ENCODE data around the gene SIGLEC8. TPM values are rescaled to one million over a fixed set of nuclear protein-coding genes. Genes with fewer than 3 reads are reported as not detected.

SIGLEC8 gene
- total RNA-seq, 1 donor from 2014 or later: not detected

GRCh38 chr19:51441410-51442390 is 16.6 kb downstream of the SIGLEC8 start:
- intact Hi-C loops (cut with micrococcal nuclease): loop anchor here (1.0 kb wide), 4 partner anchors 19 to 47 kb away; no protein-coding TSS in a partner anchor
- ChIA-PET CTCF (interaction anchor here (0.8 to 5.4 kb wide), 10 partner anchors 14 to 216 kb away, joined by 3 to 34 read pairs (median 5); partner anchors contain the start of gene SIGLEC10), POLR2A (interaction anchor here (1.4 to 2.9 kb wide), 4 partner anchors 24 to 165 kb away, joined by 6 to 26 read pairs (median 8); partner anchors contain the start of gene SIGLEC10)
- H3K9me3 Mint-ChIP-seq: no peaks in the 10 kb centered on the region
- no peak for TF ChIP-seq CTCF (IDR thresholded peaks at IDR 0.05)
- H3K4me1 Mint-ChIP-seq: peaks cover 30% of the 10 kb centered on the region
- H3K36me3 Mint-ChIP-seq (ENCODE audit: low read depth): no peaks in the 10 kb centered on the region
- peak overlapping the region; percentile 71 for H3K4me3 Mint-ChIP-seq
- H3K27ac Mint-ChIP-seq: peak overlapping the region; percentile 77
- peaks cover 16% of the 10 kb centered on the region for H3K27me3 Mint-ChIP-seq
- peak; percentile 48 for DNase-seq
- peak; percentile 89 for ATAC-seq (ENCODE audit: low read depth)

GRCh38 chr19:51440846-51441409 is 17.3 kb downstream of the SIGLEC8 start:
- Mint-ChIP-seq H3K27me3 (peaks cover 18% of the 10 kb centered on the region), H3K9me3 (no peaks in the 10 kb centered on the region), H3K4me1 (peaks cover 30% of the 10 kb centered on the region), H3K27ac (peak overlapping the region; percentile 77), H3K4me3 (peak overlapping the region; percentile 5), H3K36me3 (ENCODE audit: low read depth) (no peaks in the 10 kb centered on the region)
- intact Hi-C loops (cut with micrococcal nuclease): loop anchor here (1.0 kb wide), 4 partner anchors 19 to 47 kb away; no protein-coding TSS in a partner anchor
- ATAC-seq (ENCODE audit: low read depth): no peak
- no peak for TF ChIP-seq CTCF (IDR thresholded peaks at IDR 0.05)
- CTCF ChIA-PET: interaction anchor here (1.0 to 5.4 kb wide), 8 partner anchors 14 to 217 kb away, joined by 3 to 34 read pairs (median 6); partner anchors contain the start of gene SIGLEC10
- POLR2A ChIA-PET: interaction anchor here (1.4 to 2.9 kb wide), 4 partner anchors 23 to 166 kb away, joined by 6 to 26 read pairs (median 8); partner anchors contain the start of gene SIGLEC10
- no peak for DNase-seq

GRCh38 chr19:51440052-51440451 is 18.2 kb downstream of the SIGLEC8 start:
- DNase-seq (no peak), ATAC-seq (ENCODE audit: low read depth) (no peak)
- Mint-ChIP-seq H3K4me1 (peaks cover 30% of the 10 kb centered on the region), H3K27me3 (peaks cover 15% of the 10 kb centered on the region), H3K27ac (peak overlapping the region; percentile 4), H3K9me3 (no peaks in the 10 kb centered on the region), H3K36me3 (ENCODE audit: low read depth) (no peaks in the 10 kb centered on the region), H3K4me3 (no peak overlapping the region)
- ChIA-PET POLR2A (interaction anchor here (0.6 to 2.9 kb wide), 4 partner anchors 22 to 100 kb away, joined by 3 to 26 read pairs (median 4); partner anchors contain the start of gene SIGLEC10), CTCF (interaction anchor here (0.7 to 5.4 kb wide), 12 partner anchors 13 to 218 kb away, joined by 3 to 38 read pairs (median 5); partner anchors contain the start of gene SIGLEC10)
- intact Hi-C loops (cut with micrococcal nuclease): no loop called here
- TF ChIP-seq CTCF (IDR thresholded peaks at IDR 0.05): no peak

GRCh38 chr19:51439021-51439465 is 19.2 kb downstream of the SIGLEC8 start:
- H3K9me3 Mint-ChIP-seq: no peaks in the 10 kb centered on the region
- no peak for ATAC-seq (ENCODE audit: low read depth)
- H3K36me3 Mint-ChIP-seq (ENCODE audit: low read depth): no peaks in the 10 kb centered on the region
- intact Hi-C loops (cut with micrococcal nuclease): loop anchor here (1.0 kb wide), 2 partner anchors 72 to 100 kb away; no protein-coding TSS in a partner anchor
- H3K4me1 Mint-ChIP-seq: peaks cover 30% of the 10 kb centered on the region
- CTCF ChIA-PET: interaction anchor here (0.8 to 5.4 kb wide), 11 partner anchors 17 to 216 kb away, joined by 3 to 38 read pairs (median 4); partner anchors contain the start of gene SIGLEC10
- no peak overlapping the region for H3K4me3 Mint-ChIP-seq
- H3K27ac Mint-ChIP-seq: no peak overlapping the region
- peaks cover 15% of the 10 kb centered on the region for H3K27me3 Mint-ChIP-seq
- DNase-seq: no peak
- POLR2A ChIA-PET: interaction anchor here (0.7 to 1.8 kb wide), 2 partner anchors 18 to 21 kb away, joined by 4 to 5 read pairs; partner anchors contain the start of gene SIGLEC10
- TF ChIP-seq CTCF (IDR thresholded peaks at IDR 0.05): no peak
